HK-2 (cell line): ENCODE results near the gene COL8A2.
A peak's percentile ranks its signal among the peaks of the same experiment; 100 is the strongest.

ENCODE experiments used
- DNase-seq: peaks from one replicate; pipeline ENCODE4 v3.0.0-alpha.2; 2018; ENCODE audit not compliant: unreplicated experiment

The COL8A2 gene

DNA sequence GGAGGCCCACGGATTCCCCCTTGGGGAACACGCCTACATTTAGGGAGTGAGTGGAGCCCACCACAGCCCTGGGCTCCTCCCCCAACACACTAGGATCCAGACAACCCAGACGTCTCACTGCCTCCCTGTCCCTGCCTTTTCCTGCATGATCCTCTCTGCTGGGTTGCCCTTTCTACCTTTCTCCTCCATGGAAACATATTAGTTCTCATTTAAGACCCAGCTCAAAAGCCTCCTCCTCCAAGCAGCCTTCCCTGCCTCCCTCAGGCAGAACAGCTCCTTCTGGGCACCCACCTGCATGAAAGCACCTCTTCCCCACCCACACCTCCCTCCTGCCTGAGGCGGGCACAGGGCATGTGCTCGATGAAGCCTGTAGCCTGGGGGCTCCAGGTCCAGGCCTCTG is 10.7 kb downstream of the COL8A2 start:
- DNase-seq: no peak

DNA sequence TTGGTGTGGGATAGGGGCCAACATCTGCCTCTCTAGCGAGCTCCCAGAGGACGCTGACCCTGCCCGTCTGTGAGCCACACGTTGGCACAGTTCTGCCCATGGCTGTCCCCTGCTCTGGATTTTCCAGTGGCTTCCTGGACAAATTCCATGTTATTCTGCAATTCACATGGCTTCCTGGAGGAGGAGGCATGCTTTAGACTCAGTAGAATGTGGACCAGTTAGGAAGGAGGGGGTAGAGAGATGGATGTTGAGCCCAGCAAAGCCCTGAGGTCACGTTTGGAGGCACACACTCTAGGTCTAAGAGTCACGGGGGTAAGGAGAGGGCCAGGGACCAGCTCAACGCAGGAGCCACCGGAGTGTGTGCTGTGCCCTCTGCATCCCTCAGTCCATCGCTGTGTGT is 12.2 kb downstream of the COL8A2 start:
- no peak for DNase-seq

DNA sequence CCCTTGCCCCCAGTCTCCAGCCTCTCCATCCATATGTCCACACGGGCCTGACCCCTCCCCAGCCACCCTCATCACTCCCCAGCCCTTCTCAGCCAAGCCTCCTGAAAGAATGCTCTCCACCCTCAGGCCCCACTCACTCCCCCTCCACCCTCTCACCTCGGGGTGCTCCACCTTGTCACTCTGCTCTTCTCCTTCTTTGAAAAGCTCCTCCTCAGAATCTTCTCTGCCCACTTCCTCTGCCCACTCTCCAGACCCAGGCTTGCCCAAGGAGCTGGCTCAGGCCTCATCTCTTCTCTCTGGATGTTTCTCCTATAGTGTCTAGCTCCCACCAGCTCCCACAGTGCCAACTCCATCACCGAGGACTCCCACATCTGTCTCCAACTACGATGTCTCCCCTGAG is 13.9 kb downstream of the COL8A2 start:
- DNase-seq: no peak

DNA sequence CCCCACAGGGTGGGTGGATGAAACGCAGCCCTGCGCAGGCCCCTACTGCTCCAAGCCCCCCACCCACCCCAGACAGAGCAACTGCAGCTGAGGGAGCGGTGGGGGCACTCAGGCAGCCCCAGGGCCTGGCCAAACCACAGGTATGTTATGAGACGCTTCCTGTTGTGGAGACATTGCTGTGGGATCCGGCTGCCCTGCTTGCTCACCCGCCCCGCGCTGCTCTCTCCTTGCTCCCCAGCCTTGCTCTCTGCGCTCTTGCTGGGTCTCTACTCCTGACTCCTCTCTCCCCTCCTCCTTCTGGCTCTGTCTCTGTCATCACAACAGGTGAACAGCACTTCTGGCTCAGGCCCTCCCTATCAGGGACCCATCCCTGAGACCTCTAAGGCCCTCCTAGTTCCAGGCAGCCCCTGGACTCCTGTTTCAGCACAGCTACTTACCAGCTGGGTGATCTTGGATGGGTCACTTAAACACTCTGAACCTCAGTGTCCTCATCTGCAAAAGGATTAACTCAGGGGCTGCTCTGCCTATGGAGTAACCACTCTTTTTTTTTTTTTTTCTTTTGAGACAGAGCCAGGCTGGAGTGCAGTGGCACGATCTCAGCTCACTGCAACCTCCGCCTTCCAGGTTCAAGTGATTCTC is 15.9 kb downstream of the COL8A2 start:
- peak; percentile 79 for DNase-seq

DNA sequence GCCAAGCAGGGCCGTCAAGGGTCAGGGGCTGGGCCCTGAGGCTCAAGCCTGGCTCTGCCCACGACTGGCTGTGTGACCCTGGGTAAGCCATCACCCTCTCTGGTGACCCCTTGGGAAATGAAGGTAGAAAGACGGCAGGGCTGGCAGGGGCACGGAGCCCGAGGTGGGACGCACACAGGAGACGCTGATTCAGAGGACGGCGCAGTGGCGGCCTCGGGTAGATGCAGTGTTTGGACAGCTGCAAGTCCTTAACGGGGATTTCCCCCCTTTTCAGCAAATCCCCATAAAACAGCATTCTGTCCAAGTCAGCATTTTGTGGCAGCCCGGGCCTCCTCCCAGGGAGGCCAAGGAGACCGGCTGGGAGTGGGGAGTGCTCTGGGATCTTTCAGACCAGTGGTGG is 16.7 kb downstream of the COL8A2 start:
- peak; percentile 29 for DNase-seq

DNA sequence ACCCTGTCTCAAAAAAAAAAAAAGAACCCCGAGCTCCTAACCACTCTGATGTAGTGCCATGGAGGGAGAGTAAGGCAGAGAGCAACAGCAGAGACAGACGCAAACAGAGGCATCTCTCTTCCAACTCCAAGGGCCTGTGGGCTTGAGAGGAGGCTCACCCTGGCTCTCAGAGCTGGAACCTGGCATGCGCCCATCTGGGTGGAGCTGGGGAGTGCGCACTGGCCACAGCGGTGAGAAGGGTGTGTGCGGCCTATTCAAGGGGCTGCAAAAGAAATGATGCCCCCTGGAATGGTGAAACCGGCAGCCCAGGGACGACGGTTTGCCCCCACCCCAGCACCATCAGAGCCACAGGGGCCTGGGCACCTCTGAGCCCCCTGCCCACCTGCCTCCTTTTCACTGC is 17.6 kb downstream of the COL8A2 start:
- DNase-seq: no peak

DNA sequence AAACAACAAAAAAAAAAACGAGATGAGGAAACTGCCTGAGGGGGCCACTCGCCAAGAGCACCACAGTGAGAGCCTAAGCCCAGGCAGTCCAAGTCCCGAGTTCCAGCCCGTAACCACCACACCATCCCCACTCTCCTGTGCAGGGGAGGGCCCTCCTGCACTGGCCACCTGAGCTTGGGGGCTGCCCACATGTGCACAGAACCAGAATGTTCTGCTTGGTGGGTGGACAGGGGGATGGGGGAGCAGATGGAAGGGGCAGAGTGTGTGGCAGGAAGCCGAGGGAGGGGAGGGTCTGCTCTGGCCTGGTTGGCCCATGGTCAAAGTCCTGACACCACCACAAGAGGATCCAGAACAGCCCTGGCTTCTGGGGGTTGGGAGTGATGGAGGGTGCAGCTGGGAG is 18.8 kb downstream of the COL8A2 start:
- DNase-seq: no peak

DNA sequence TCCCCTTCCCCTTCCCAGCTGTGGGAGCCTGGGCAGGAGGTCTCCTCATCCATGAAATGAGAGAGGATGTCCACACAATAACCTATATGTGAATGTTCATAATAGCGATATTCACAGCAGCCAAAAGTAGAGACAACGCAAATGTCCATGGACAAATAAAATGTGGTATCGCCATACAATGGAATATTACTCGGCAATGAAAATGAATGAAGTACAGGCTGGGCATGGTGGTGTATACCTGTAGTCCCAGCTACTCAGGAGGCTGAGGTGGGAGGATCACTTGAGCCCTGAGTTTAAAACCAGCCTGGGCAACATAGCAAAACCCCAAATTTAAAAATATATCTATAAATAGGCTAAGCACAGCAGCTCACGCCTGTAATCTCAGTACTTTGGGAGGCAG is 23.5 kb downstream of the COL8A2 start:
- DNase-seq: no peak

DNA sequence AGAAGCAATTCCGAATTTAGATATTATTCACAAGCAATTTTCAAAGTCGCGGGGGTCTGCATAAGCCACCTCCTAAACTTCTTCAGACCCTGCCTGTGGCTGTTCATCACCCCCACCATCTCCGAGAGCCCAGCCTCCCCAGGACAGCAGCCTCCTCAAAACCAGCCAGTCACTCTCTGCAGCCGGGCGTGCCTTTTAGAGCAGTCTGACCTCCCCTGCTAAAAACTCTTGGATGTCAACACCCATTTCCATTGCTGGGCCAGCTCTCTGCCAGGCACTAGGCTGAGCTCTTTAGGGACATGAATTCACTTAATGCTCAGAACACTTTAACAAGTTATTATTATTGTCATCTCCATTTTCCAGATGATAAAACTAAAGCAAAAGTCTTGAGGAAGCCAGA is 24.6 kb downstream of the COL8A2 start:
- no peak for DNase-seq

DNA sequence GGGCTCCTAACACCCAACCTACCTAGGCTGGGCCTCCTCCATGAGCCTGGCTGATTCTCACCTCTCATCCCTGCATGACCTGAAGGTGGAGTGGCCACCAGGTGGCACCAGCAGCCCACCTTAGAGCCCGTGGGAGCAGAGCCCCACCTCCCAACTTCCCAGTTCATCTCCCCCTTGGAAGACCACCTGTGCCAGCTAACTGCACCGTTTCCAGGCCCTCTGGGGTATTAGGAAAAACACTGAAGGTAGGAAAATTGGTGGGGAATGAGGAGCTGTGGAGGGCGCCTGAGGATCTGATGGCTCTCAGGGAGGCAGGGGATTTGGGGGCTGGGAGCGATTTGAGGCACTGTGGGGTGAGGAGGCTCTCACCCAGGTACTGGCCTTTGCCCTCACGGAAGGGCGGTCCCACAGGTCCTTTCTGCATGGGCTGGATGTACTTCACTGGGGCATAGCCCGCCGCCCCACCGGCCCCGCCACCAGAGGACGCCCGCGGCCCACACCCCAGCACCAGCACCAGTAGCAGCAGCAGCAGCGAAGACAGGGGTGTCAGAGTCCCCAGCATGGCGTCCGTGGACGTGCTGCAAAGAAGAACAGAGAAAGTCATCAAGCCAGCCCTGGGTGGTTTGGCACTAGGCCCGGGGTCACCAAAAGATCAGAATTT is 25.2 kb downstream of the COL8A2 start:
- peak; percentile 80 for DNase-seq

DNA sequence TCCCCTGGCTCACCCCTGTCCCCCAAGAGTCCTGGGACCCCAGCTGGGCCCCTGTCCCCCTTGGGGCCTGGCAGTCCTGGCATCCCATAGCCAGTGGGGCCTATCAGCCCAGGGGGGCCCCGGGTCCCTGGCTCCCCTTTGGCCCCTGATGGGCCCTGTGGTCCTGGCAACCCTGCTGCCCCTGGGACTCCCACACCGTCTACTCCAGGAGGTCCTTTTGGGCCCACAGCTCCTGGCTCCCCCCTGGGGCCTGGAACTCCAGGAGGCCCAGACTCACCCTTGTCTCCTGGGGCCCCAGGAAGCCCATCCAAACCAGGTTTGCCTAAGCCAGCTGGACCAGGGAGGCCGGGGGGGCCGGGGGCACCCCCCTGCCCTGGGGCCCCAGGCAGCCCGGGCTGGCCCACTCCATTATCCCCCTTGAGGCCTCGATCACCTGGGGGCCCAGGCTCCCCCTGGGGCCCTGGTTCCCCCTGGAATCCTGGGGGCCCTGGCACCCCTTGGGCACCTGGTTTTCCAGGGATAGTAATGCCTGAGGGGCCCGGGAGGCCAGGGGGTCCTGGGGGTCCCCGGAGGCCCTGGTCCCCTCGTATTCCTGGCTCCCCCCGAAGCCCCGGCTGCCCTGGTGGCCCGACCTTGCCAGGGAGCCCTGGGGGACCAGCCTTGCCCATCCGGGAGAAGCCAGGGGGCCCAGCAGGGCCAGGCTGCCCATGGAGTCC is 26.2 kb downstream of the COL8A2 start:
- DNase-seq: no peak

DNA sequence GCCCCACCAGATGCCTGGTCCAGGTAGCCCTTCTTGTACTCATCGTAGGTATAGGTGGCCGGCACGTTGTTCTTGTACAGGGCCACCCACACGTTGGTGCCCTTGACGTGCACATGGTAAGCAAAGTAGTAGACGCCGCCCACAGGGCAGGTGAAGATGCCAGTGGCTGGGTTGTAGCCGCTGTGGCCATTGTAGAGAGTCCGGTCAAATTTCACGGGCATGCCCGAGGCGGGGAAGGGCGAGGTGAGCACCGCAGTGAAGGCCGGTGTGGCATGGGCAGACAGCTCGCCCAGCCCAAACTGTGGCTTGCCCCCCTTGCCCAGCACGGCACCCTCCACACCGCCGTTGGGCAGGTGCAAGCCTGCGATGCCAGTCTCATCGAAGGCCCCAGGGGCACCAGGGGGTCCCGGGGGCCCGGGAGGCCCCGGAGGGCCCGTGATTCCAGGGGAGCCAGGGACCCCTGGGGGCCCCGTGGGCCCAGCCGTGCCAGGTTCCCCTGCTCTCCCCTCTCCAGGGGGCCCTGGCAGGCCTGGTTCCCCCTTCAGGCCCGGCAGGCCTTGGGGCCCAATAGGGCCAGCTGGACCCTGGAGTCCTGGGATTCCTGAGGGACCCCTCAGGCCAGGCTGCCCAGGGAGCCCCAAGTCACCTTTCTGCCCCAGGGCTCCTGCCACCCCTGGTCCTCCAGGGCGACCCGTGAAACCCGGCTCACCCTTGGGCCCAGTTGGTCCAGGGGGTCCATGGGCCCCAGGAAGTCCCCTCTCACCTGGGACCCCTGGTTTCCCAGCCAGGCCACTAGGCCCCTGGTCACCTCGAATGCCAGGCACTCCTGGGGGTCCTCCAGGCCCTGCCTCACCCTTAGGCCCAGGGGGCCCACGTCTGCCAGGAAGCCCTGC is 27.1 kb downstream of the COL8A2 start:
- no peak for DNase-seq

DNA sequence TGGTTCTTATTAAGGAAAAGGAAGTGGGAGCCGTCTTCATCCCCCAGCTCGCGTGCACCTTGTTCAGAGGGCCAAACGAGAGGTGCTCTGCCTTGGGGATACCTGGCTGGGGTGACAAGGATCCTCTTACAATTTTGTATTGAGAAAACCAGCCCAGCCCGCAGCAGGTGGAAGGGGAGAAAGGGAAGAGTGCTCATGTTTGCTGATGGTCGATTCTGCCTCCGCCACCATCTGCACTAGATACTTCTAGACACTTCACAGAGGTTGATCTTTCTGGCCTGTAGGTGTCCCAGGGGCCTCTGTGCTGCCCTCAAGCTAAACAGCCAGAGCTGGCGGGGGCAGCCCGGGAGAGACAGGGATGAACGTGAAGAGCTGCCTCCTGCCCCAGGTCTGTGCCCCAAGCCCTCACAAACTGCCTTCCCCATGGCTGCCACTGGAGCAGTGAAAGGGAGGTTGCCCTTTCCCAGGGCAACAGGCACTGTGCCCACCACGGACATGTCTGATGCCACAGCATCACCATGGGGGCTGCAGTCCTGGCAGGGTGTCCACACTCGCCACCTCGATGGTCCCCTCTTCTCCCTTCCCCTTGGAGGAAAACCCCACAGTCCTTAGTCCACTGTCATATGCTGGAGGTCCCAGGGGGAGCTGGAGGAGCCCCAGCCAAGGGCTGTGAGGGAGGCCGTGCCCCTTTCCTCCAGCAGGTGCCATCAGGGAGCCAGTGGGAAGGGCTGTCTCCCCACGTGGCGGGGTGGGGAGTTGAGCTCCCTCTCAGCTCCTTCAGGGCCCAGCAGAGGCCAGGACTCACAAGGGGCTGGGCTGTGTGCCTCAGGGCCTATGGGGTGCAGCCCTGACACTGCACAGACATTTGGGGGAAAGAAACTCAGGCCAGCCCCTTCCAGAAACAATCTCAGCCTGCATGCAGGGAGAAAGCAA is 28.3 kb downstream of the COL8A2 start:
- DNase-seq: peak; percentile 22

DNA sequence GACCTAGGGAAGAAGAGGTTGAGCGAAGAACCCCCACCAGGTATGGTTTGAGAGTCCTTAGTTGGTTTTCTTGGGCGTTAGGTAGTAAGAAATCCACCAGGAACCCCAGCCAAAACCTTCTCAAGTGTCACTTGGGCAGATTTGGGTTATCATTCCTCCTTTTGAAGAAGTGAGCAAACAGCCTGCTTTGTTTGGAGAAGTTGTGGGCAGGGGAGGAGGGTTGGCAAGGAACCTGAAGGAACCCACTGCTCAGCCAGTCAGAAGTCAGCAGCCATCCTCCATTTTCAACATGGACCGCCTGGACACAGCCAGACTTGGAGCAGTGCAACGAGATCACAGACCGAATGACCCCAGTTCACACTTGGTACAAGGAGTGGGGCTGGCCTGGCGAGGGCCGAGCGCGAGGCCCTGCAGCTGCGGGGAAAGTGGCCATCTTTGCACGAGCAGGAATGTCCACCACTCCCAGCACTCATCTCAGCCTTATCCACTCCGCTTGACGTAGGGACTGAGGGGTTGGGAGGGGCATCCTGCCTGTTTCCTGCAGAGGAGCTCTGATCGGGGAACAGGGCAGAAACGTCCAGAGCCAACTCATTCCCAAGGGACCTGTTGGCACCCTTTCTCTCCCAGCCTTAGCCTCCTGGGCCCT is 29.1 kb downstream of the COL8A2 start:
- no peak for DNase-seq

DNA sequence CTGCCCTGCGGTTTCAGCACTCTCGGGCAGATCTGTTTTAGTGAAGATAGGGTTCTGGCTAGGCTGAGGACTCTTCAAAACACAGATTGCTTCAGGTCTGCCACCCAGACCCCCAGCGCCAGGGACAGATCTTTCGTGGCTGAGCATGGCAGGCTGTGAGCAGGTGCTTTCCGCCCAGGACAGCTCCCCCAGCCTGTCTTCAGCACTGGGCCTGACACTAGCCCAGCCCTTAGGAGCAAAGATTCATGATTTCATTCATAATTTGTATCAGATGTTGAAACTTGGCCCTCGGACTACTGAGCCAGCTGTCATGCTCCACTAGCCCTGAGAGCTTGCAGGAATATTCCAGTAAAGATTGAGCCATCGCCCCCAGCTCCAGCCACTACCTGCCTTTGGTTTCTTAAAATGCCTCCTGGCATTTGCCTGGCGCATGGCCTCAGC is 30.4 kb downstream of the COL8A2 start:
- DNase-seq: no peak

DNA sequence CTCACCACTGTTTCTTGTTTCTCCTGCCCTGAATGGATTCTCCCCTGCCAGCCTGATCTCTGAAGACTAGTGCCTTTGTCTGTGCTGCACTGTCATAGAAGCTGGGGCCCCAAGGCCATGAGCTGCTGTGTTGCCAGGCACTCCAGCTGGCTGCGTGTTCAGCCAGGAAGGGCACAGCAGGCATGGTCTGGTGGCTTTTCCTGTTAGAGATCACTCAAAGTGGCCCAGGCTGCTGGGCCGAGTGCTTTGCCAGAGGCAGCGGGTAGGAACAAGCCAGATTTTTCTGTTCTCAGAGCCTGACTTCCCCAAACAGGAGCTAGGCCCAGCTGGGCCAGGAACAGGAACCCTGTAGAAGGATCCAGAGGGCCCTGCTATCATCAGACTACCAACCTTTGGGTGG is 31.1 kb downstream of the COL8A2 start:
- no peak for DNase-seq

DNA sequence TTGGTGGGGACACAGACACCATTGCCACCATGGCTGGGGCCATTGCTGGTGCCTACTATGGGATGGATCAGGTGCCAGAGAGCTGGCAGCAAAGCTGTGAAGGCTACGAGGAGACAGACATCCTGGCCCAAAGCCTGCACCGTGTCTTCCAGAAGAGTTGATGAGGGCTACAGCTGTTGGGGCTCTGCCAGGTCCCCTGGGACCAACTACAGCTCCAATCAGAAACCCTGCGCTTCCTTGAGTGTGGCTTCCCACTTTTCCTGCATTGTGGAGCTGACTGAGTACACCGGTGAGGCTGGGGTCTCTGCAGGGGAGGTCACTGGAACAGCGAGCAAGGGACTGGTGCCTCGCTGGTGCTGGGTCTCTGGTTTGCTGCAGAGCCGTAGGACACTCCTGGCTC is 31.8 kb downstream of the COL8A2 start:
- no peak for DNase-seq

DNA sequence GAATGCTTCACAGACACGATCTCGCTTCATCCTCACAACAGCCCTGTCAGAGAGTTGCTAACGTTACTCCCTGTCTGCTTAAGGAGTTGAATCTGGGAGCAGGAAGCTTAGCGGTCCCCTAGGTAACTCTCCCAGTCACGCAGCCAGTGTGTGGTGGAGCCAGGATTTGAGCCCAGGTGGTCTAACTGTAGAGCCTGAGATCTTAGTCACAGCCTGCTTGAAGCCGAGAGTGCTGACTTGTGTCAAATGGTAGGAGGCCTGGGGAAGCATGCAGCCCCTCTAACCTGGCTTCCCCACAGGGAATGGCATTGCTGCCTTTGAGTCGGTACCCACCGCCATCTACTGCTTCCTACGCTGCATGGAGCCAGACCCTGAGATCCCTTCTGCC is 32.2 kb downstream of the COL8A2 start:
- no peak for DNase-seq

DNA sequence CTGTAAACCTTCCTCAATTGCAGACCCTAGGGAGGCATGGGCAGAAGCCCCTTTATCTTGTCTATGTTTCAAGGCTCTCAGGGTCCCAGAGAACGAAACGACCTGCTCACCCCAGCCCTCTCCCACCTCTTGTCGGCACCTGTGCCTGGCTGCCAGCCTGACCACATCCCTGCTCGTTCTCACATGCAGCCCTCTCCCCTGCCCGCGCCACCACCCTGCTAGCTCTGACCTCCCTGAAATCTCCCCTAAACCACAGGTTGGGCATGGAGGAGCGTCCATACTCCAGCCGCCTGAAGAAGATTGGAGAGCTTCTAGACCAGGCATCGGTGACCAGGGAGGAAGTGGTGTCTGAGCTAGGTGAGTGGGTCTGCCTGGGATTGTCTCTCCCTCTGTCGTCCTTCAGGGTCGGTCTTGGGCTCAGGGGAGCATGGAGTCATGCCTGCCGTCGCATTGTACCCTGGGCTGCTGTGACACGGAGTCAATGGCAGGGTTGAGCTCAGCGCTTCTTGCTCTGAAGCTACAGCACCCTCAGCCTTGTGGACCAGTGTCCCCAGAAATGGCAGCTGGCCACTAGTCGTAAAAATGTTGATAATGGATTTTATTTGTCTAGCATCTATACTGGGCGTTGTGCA is 32.7 kb downstream of the COL8A2 start:
- DNase-seq: no peak

DNA sequence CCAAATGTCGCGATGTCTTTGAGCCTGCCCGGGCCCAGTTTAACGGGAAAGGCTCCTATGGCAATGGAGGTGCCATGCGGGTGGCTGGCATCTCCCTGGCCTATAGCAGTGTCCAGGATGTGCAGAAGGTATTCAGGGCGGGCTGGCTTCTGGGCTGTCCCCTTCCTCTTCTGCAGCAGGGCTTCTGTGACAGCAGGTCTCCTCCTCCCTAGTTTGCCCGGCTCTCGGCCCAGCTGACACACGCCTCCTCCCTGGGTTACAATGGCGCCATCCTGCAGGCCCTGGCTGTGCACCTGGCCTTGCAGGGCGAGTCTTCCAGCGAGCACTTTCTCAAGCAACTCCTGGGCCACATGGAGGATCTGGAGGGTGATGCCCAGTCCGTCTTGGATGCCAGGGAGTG is 33.3 kb downstream of the COL8A2 start:
- no peak for DNase-seq
